H1 (cell line): ENCODE results near the gene VCP.

Source experiments
- ATF2 ChIP-seq: IDR thresholded peaks from 2 replicates; pipeline ENCODE4 v1.6.1; 2012; ENCODE audit warnings: low read length, inconsistent platforms
- CHD2 ChIP-seq: IDR thresholded peaks from 2 replicates; pipeline ENCODE4 v1.6.1; 2012; ENCODE audit warnings: low read length, improper control_type of control experiment
- CREB1 ChIP-seq: IDR thresholded peaks from 2 replicates; pipeline ENCODE4 v1.6.1; 2012; ENCODE audit warnings: inconsistent platforms
- MAFK ChIP-seq: IDR thresholded peaks from 2 replicates; pipeline ENCODE4 v1.6.1; 2012; ENCODE audit warnings: low read depth, mild to moderate bottlenecking, improper control_type of control experiment, low read length
- POLR2A ChIP-seq, 2 experiments: IDR thresholded peaks; 1 replicate in 1 of 2; 2 replicates in 1 of 2; pipeline ENCODE4 v1.6.1; 2011; ENCODE audit warnings: low read depth in 2 of 2, low read length in 2 of 2, mild to moderate bottlenecking in 2 of 2; ENCODE audit errors: control extremely low read depth in 1 of 2
- POLR2AphosphoS5 ChIP-seq: IDR thresholded peaks from 2 replicates; pipeline ENCODE4 v1.6.1; 2011; ENCODE audit warnings: low read depth, low read length
- RAD21 ChIP-seq, 2 experiments: IDR thresholded peaks in 1 of 2; conservative IDR thresholded peaks in 1 of 2; 2 replicates each; pipeline ENCODE4 v1.6.1; 2011; ENCODE audit warnings: low read depth in 2 of 2, low read length in 2 of 2, improper control_type of control experiment in 1 of 2, inconsistent platforms in 1 of 2, mild to moderate bottlenecking in 1 of 2, moderate library complexity in 1 of 2
- SIN3A ChIP-seq, 2 experiments: IDR thresholded peaks in 1 of 2; conservative IDR thresholded peaks in 1 of 2; 2 replicates each; pipeline ENCODE4 v1.6.1; 2011 to 2012; ENCODE audit warnings: low read length in 2 of 2, improper control_type of control experiment in 1 of 2, low read depth in 1 of 2, mild to moderate bottlenecking in 1 of 2
- TAF1 ChIP-seq: IDR thresholded peaks from 2 replicates; pipeline ENCODE4 v1.6.1; 2011; ENCODE audit warnings: mild to moderate bottlenecking, low read depth, low read length
- YY1 ChIP-seq: IDR thresholded peaks from 2 replicates; pipeline ENCODE4 v1.6.1; 2011; ENCODE audit warnings: low read depth, mild to moderate bottlenecking, low read length
- ZNF274 ChIP-seq: IDR thresholded peaks from 2 replicates; pipeline ENCODE4 v1.7.0; 2012; ENCODE audit warnings: low read length, borderline replicate concordance; ENCODE audit errors: extremely low read depth
- TF ChIP-seq, protein P1 (sequence below), 3 experiments: IDR thresholded peaks; 1 replicate in 2 of 3; 2 replicates in 1 of 3; pipeline versions ENCODE4 v1.5.1 to v1.6.1; 2011; ENCODE audit warnings: low read length in 3 of 3, mild to moderate bottlenecking in 3 of 3, inconsistent platforms in 2 of 3, low read depth in 1 of 3, moderate library complexity in 1 of 3; ENCODE audit not compliant: insufficient read depth in 1 of 3; ENCODE audit errors: control extremely low read depth in 1 of 3

- TF ChIP-seq, protein P1, sequence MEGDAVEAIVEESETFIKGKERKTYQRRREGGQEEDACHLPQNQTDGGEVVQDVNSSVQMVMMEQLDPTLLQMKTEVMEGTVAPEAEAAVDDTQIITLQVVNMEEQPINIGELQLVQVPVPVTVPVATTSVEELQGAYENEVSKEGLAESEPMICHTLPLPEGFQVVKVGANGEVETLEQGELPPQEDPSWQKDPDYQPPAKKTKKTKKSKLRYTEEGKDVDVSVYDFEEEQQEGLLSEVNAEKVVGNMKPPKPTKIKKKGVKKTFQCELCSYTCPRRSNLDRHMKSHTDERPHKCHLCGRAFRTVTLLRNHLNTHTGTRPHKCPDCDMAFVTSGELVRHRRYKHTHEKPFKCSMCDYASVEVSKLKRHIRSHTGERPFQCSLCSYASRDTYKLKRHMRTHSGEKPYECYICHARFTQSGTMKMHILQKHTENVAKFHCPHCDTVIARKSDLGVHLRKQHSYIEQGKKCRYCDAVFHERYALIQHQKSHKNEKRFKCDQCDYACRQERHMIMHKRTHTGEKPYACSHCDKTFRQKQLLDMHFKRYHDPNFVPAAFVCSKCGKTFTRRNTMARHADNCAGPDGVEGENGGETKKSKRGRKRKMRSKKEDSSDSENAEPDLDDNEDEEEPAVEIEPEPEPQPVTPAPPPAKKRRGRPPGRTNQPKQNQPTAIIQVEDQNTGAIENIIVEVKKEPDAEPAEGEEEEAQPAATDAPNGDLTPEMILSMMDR (IDR thresholded peaks at IDR 0.05; ENCODE audit: control extremely low read depth in 1 of 3, insufficient read depth in 1 of 3, low read depth in 1 of 3, low read length in 3 of 3): no peak
- TF ChIP-seq ATF2 (no peak), TAF1 (no peak), POLR2AphosphoS5 (no peak), RAD21 (IDR thresholded peaks at IDR 0.05 in 1 of 2, conservative IDR thresholded peaks at IDR 0.05 in 1 of 2; ENCODE audit: low read depth in 2 of 2, low read length in 2 of 2) (no peak), YY1 (no peak), MAFK (no peak), SIN3A (conservative IDR thresholded peaks at IDR 0.05 in 1 of 2, IDR thresholded peaks at IDR 0.05 in 1 of 2; ENCODE audit: low read depth in 1 of 2, low read length in 2 of 2) (no peak), POLR2A (IDR thresholded peaks at IDR 0.05; ENCODE audit: control extremely low read depth in 1 of 2, low read depth in 2 of 2, low read length in 2 of 2) (no peak), CHD2 (no peak), ZNF274 (no peak), CREB1 (no peak)
These were observed 1.7 kb upstream of the VCP start for GRCh38 chr9:35074141-35074540.
